ENCODE data around the gene CDKAL1.

CDKAL1 gene

DNA sequence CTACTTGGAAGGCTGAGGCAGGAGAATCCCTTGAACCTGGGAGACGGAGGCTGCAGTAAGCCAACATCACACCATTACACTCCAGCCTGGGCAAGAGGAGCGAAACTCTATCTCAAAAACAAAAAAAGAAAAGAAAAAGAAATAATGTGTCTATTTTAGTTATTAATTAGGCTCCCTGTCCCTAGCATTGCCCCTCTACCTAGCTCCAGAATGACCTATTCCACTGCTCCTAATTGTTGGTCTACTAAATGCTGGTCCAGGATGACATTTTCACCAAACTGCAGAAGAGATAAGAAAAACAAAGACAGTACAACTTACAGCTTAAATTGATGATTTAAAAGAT lies 629.6 kb downstream of the CDKAL1 start:
- Histone ChIP-seq H3K27me3 (replicated peaks; ENCODE audit: insufficient read depth, low read length) (no peaks in the 10 kb centered on the region), H3K9me3 (replicated peaks; ENCODE audit: insufficient read depth, low read length) (no peaks in the 10 kb centered on the region), H3K9me2 (replicated peaks; ENCODE audit: insufficient read depth, low read length) (no peaks in the 10 kb centered on the region), H3K4me2 (ENCODE audit: low read depth, low read length) (no peak overlapping the region), H3K36me3 (replicated peaks; ENCODE audit: insufficient read depth, low read length) (no peaks in the 10 kb centered on the region), H3K79me2 (ENCODE audit: low read length) (no peaks in the 10 kb centered on the region), H3K4me3 (ENCODE audit: low read length) (no peak overlapping the region), H3K9ac (ENCODE audit: low read length) (no peak overlapping the region), H3K27ac (ENCODE audit: low read length) (no peak overlapping the region), H3F3A (ENCODE audit: insufficient read depth, low read length) (no peaks in the 10 kb centered on the region), H3K4me1 (ENCODE audit: low read length) (peaks cover 14% of the 10 kb centered on the region), H2AFZ (ENCODE audit: low read length) (no peak overlapping the region), H4K20me1 (ENCODE audit: insufficient read depth, low read length) (no peaks in the 10 kb centered on the region)
- TF ChIP-seq, protein P1, sequence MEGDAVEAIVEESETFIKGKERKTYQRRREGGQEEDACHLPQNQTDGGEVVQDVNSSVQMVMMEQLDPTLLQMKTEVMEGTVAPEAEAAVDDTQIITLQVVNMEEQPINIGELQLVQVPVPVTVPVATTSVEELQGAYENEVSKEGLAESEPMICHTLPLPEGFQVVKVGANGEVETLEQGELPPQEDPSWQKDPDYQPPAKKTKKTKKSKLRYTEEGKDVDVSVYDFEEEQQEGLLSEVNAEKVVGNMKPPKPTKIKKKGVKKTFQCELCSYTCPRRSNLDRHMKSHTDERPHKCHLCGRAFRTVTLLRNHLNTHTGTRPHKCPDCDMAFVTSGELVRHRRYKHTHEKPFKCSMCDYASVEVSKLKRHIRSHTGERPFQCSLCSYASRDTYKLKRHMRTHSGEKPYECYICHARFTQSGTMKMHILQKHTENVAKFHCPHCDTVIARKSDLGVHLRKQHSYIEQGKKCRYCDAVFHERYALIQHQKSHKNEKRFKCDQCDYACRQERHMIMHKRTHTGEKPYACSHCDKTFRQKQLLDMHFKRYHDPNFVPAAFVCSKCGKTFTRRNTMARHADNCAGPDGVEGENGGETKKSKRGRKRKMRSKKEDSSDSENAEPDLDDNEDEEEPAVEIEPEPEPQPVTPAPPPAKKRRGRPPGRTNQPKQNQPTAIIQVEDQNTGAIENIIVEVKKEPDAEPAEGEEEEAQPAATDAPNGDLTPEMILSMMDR (IDR thresholded peaks at IDR 0.05; ENCODE audit: low read length), result no peak
- TF ChIP-seq EZH2 (optimal IDR thresholded peaks at IDR 0.05; ENCODE audit: low read depth, low read length) (no peak), EZH2phosphoT487 (IDR thresholded peaks at IDR 0.05; ENCODE audit: low read length) (no peak)
- DNase-seq, result no peak

DNA sequence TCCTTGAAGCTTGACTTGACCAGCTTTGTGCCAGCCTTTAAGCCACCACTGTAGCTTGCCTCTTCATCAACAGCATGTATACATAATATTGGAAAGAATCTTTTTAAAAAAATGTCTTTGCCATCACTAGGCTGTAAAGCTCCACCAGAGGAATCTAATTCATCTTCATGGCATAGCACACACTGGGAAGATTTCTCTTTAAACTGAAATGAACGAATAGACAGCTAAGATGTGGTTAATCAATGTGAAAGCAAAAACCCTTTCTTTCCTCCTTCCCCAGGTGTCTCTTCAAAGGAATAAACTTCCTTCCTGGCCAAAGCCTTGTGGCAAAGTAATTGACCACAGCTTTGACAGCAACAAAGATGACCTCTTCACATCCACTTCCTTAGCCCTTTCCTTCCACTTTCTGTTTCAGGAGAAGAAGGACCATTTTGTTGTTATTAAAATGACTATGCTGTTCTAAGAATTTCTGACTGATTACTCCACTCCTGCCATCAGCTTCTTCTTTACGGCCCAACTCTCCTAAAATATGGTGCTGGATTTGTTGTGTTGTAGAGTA lies 630.6 kb downstream of the CDKAL1 start:
- H2AFZ ChIP-seq (ENCODE audit: low read length), result no peak overlapping the region
- no peak overlapping the region for H3K9ac ChIP-seq (ENCODE audit: low read length)
- no peaks in the 10 kb centered on the region for H3F3A ChIP-seq (ENCODE audit: insufficient read depth, low read length)
- TF ChIP-seq, protein P1 (IDR thresholded peaks at IDR 0.05; ENCODE audit: low read length), result no peak
- TF ChIP-seq EZH2 (optimal IDR thresholded peaks at IDR 0.05; ENCODE audit: low read depth, low read length) (no peak), EZH2phosphoT487 (IDR thresholded peaks at IDR 0.05; ENCODE audit: low read length) (no peak)
- H3K4me2 ChIP-seq (ENCODE audit: low read depth, low read length), result peak overlapping the region; percentile 23; the same call in 1 of the 2 replicates
- H3K9me2 ChIP-seq (replicated peaks; ENCODE audit: insufficient read depth, low read length), result no peaks in the 10 kb centered on the region
- peak; percentile 57 for DNase-seq
- H3K9me3 ChIP-seq (replicated peaks; ENCODE audit: insufficient read depth, low read length), result no peaks in the 10 kb centered on the region
- no peaks in the 10 kb centered on the region for H3K27me3 ChIP-seq (replicated peaks; ENCODE audit: insufficient read depth, low read length)
- H3K36me3 ChIP-seq (replicated peaks; ENCODE audit: insufficient read depth, low read length), result no peaks in the 10 kb centered on the region
- H3K79me2 ChIP-seq (ENCODE audit: low read length), result no peaks in the 10 kb centered on the region
- H3K27ac ChIP-seq (ENCODE audit: low read length), result no peak overlapping the region
- no peak overlapping the region for H3K4me3 ChIP-seq (ENCODE audit: low read length)
- H4K20me1 ChIP-seq (ENCODE audit: insufficient read depth, low read length), result no peaks in the 10 kb centered on the region
- peaks cover 14% of the 10 kb centered on the region for H3K4me1 ChIP-seq (ENCODE audit: low read length)

DNA sequence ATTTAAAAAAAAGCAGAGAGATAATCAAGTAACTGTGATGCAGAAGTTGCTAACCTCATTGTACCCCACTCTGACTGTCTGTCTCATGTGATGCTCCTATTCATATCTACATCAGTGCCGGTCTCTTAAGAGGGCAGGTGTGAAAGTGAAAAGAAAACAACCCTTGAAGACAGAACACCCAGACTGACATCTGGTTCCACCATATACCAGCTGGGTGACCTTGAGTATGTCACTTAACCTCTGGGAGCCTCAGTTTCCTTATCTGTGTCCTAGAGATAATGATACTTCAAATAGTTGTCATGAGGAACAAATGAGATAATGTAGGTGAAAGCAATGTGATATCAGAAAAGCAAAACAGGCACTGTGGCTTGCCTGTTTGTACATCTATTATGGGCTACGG lies 632.5 kb downstream of the CDKAL1 start:
- H4K20me1 ChIP-seq (ENCODE audit: insufficient read depth, low read length), result no peaks in the 10 kb centered on the region
- H3K9ac ChIP-seq (ENCODE audit: low read length), result no peak overlapping the region
- no peak for TF ChIP-seq EZH2phosphoT487 (IDR thresholded peaks at IDR 0.05; ENCODE audit: low read length)
- no peak for TF ChIP-seq EZH2 (optimal IDR thresholded peaks at IDR 0.05; ENCODE audit: low read depth, low read length)
- TF ChIP-seq, protein P1 (IDR thresholded peaks at IDR 0.05; ENCODE audit: low read length), result no peak
- H3K79me2 ChIP-seq (ENCODE audit: low read length), result no peaks in the 10 kb centered on the region
- H3K27me3 ChIP-seq (replicated peaks; ENCODE audit: insufficient read depth, low read length), result no peaks in the 10 kb centered on the region
- no peak overlapping the region for H3K27ac ChIP-seq (ENCODE audit: low read length)
- peaks cover 14% of the 10 kb centered on the region for H3K4me1 ChIP-seq (ENCODE audit: low read length)
- DNase-seq, result no peak
- no peaks in the 10 kb centered on the region for H3K9me3 ChIP-seq (replicated peaks; ENCODE audit: insufficient read depth, low read length)
- H3K9me2 ChIP-seq (replicated peaks; ENCODE audit: insufficient read depth, low read length), result no peaks in the 10 kb centered on the region
- H2AFZ ChIP-seq (ENCODE audit: low read length), result no peak overlapping the region
- H3K36me3 ChIP-seq (replicated peaks; ENCODE audit: insufficient read depth, low read length), result no peaks in the 10 kb centered on the region
- H3K4me3 ChIP-seq (ENCODE audit: low read length), result no peak overlapping the region
- H3K4me2 ChIP-seq (ENCODE audit: low read depth, low read length), result no peak overlapping the region
- H3F3A ChIP-seq (ENCODE audit: insufficient read depth, low read length), result no peaks in the 10 kb centered on the region
